ENCODE results near the gene ELK3. TPM values are rescaled to one million over a fixed set of nuclear protein-coding genes. Genes with fewer than 3 reads are reported as not detected.

Gene ELK3
- polyA plus RNA-seq, 3 donors, result 12.1 to 14.9 (median 14.6) TPM

DNA sequence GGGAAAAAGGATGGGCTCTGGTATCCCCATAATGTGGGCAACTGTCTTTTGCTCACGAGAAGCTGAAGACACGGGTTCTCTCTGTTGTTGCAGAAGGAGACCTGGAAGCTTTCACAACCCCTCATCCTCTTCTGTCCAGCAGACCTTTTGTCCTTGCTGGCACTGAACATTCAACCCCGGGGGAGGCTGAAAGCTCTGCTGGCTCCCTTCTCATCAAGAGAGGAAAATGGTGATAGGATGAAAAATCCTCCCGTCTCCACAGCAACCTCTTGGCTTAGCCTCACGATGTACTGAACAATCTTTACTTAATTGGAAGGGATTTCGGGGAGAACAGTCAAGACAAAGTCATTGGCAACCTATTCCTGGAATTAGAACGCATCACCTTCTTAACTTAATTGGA, 39.0 kb downstream of the ELK3 start:
- intact Hi-C loops (cut with micrococcal nuclease), result no loop called here
- H3K4me1 Mint-ChIP-seq, result peaks cover 26% of the 10 kb centered on the region
- Histone ChIP-seq H3K36me3 (replicated peaks in 1 of 2; ENCODE audit: control insufficient read depth in 1 of 2, insufficient read depth in 2 of 2, low read length in 2 of 2) (peaks cover 31 to 84% of the 10 kb centered on the region in 2 donors), H4K20me1 (ENCODE audit: insufficient read depth, low read length) (peaks cover 98% of the 10 kb centered on the region), H3K4me1 (ENCODE audit: control insufficient read depth in 1 of 2, insufficient read depth in 2 of 2, low read length in 2 of 2) (peaks cover 16 to 19% of the 10 kb centered on the region in 2 donors), H2AFZ (ENCODE audit: insufficient read depth, low read depth, low read length, poor library complexity, severe bottlenecking) (no peak overlapping the region), H3K4me3 (replicated peaks in 1 of 3; ENCODE audit: low read depth in 2 of 3, low read length in 3 of 3) (no peak overlapping the region), H3K27ac (ENCODE audit: low read depth in 1 of 2, low read length in 2 of 2) (no peak overlapping the region), H3K9me3 (replicated peaks in 1 of 2; ENCODE audit: control insufficient read depth in 1 of 2, insufficient read depth in 1 of 2, low read length in 2 of 2) (no peaks in the 10 kb centered on the region), H3K27me3 (ENCODE audit: control insufficient read depth in 2 of 2, insufficient read depth in 2 of 2, low read length in 2 of 2) (no peaks in the 10 kb centered on the region), H3K9ac (ENCODE audit: insufficient read depth, low read length, poor library complexity, severe bottlenecking) (no peak overlapping the region), H3K4me2 (replicated peaks; ENCODE audit: extremely low read depth, low read length, poor library complexity, severe bottlenecking) (no peak overlapping the region), H3K79me2 (ENCODE audit: insufficient read depth, low read length) (peaks cover 71% of the 10 kb centered on the region)
- TF ChIP-seq, protein P1, sequence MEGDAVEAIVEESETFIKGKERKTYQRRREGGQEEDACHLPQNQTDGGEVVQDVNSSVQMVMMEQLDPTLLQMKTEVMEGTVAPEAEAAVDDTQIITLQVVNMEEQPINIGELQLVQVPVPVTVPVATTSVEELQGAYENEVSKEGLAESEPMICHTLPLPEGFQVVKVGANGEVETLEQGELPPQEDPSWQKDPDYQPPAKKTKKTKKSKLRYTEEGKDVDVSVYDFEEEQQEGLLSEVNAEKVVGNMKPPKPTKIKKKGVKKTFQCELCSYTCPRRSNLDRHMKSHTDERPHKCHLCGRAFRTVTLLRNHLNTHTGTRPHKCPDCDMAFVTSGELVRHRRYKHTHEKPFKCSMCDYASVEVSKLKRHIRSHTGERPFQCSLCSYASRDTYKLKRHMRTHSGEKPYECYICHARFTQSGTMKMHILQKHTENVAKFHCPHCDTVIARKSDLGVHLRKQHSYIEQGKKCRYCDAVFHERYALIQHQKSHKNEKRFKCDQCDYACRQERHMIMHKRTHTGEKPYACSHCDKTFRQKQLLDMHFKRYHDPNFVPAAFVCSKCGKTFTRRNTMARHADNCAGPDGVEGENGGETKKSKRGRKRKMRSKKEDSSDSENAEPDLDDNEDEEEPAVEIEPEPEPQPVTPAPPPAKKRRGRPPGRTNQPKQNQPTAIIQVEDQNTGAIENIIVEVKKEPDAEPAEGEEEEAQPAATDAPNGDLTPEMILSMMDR (IDR thresholded peaks at IDR 0.05), result no peak
- no peak overlapping the region for H3K4me3 Mint-ChIP-seq
- H3K9me3 Mint-ChIP-seq, result no peaks in the 10 kb centered on the region
- WGBS (ENCODE audit: insufficient coverage), result no CpG with 5 or more reads among the region's 7 CpGs
- H3K27me3 Mint-ChIP-seq (ENCODE audit: low read depth in 3 of 3), result peaks cover 0 to 8% (median 2%) of the 10 kb centered on the region in 3 donors
- H3K36me3 Mint-ChIP-seq, result peaks cover 68 to 90% of the 10 kb centered on the region in 2 donors
- no peak for DNase-seq
- peak overlapping the region in 2 of 7 donors; percentile 46 to 60 for H3K27ac Mint-ChIP-seq

DNA sequence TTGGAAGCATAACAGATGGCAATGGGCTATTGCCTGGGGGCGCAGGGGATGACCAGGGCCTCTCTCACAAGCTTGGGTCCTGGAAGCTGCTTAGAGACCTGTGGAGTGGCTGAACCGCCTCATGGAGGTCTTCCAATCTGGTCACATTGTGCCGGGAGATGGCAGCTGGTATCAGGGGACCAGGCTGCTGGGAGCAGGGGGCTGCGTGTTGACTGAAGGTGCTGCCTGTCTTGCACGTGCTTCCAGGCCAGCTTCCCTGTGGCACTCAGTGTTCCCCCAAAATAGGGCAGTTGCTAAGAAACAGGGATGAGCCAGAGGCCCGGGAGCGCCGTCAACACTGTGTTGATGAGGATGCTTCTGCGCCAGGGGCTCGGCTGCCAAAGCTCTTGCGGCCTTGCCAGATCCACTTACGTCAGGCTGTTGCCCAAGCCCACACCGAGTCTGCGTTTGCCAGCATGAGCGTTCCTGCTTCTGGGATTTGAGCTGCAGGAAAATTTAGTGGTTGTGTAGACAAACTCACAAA, 39.8 kb downstream of the ELK3 start:
- TF ChIP-seq, protein P1 (IDR thresholded peaks at IDR 0.05), result no peak
- peak overlapping the region in 2 of 7 donors; percentile 14 to 30 for H3K27ac Mint-ChIP-seq

More for the DNA sequence above, 39.8 kb downstream of the ELK3 start:
- Mint-ChIP-seq H3K4me1 (peaks cover 31% of the 10 kb centered on the region), H3K4me3 (no peak overlapping the region), H3K27me3 (ENCODE audit: low read depth in 3 of 3) (peaks cover 0 to 8% (median 2%) of the 10 kb centered on the region in 3 donors), H3K36me3 (peaks cover 62 to 86% of the 10 kb centered on the region in 2 donors), H3K9me3 (no peaks in the 10 kb centered on the region)
- H3K4me3 ChIP-seq (replicated peaks in 1 of 3; ENCODE audit: low read depth in 2 of 3, low read length in 3 of 3), result no peak overlapping the region
- no peak overlapping the region for H3K27ac ChIP-seq (ENCODE audit: low read depth in 1 of 2, low read length in 2 of 2)
- H2AFZ ChIP-seq (ENCODE audit: insufficient read depth, low read depth, low read length, poor library complexity, severe bottlenecking), result no peak overlapping the region
- peaks cover 18 to 23% of the 10 kb centered on the region in 2 donors for H3K4me1 ChIP-seq (ENCODE audit: control insufficient read depth in 1 of 2, insufficient read depth in 2 of 2, low read length in 2 of 2)
- no peak overlapping the region for H3K4me2 ChIP-seq (replicated peaks; ENCODE audit: extremely low read depth, low read length, poor library complexity, severe bottlenecking)
- intact Hi-C loops (cut with micrococcal nuclease), result no loop called here
- H3K79me2 ChIP-seq (ENCODE audit: insufficient read depth, low read length), result peaks cover 71% of the 10 kb centered on the region
- no peak overlapping the region for H3K9ac ChIP-seq (ENCODE audit: insufficient read depth, low read length, poor library complexity, severe bottlenecking)
- peaks cover 98% of the 10 kb centered on the region for H4K20me1 ChIP-seq (ENCODE audit: insufficient read depth, low read length)
- H3K9me3 ChIP-seq (replicated peaks in 1 of 2; ENCODE audit: control insufficient read depth in 1 of 2, insufficient read depth in 1 of 2, low read length in 2 of 2), result no peaks in the 10 kb centered on the region
- DNase-seq, result no peak
- H3K27me3 ChIP-seq (ENCODE audit: control insufficient read depth in 2 of 2, insufficient read depth in 2 of 2, low read length in 2 of 2), result no peaks in the 10 kb centered on the region
- 94% methylated on average over 10 of the region's 15 CpGs for WGBS (ENCODE audit: insufficient coverage)
- H3K36me3 ChIP-seq (replicated peaks in 1 of 2; ENCODE audit: control insufficient read depth in 1 of 2, insufficient read depth in 2 of 2, low read length in 2 of 2), result peaks cover 25 to 76% of the 10 kb centered on the region in 2 donors

Measured in CD14-positive monocyte (primary cell).